GM13976 (cell line): ENCODE results near the gene LY6G5C.

Experiments
- DNase-seq: peaks from one replicate; pipeline ENCODE4 v3.0.0; 2012; ENCODE audit warnings: low spot score
- in situ Hi-C: fragments of 300-500 bp; cut with MboI; formaldehyde crosslinking; loops from one replicate; pipeline ENCODE4 v1.12.0; 2022; ENCODE audit warnings: low sequenced_read_pairs, mixed read lengths, inconsistent platforms; ENCODE audit not compliant: unreplicated experiment
- TF ChIP-seq, protein P1 (sequence below): IDR thresholded peaks from 2 replicates; pipeline ENCODE4 v1.5.1; 2012; ENCODE audit warnings: borderline replicate concordance, mild to moderate bottlenecking; ENCODE audit not compliant: insufficient read depth; ENCODE audit errors: extremely low read depth, missing control alignments, control extremely low read depth

The LY6G5C gene

GRCh38 chr6:31680226-31681134, at the start of gene LY6G5C:
LY6G5C (minus strand) TSS chr6:31681067; CDS start chr6:31680373, 694 bp downstream.
- DNase-seq: peak; percentile 86
- TF ChIP-seq, protein P1, sequence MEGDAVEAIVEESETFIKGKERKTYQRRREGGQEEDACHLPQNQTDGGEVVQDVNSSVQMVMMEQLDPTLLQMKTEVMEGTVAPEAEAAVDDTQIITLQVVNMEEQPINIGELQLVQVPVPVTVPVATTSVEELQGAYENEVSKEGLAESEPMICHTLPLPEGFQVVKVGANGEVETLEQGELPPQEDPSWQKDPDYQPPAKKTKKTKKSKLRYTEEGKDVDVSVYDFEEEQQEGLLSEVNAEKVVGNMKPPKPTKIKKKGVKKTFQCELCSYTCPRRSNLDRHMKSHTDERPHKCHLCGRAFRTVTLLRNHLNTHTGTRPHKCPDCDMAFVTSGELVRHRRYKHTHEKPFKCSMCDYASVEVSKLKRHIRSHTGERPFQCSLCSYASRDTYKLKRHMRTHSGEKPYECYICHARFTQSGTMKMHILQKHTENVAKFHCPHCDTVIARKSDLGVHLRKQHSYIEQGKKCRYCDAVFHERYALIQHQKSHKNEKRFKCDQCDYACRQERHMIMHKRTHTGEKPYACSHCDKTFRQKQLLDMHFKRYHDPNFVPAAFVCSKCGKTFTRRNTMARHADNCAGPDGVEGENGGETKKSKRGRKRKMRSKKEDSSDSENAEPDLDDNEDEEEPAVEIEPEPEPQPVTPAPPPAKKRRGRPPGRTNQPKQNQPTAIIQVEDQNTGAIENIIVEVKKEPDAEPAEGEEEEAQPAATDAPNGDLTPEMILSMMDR: peak; percentile 79
- in situ Hi-C loops: loop anchor here (10.0 kb wide), 1 partner anchor 274 kb away; the partner anchor contains the start of genes NELFE and SKIC2

GRCh38 chr6:31729979-31730630, 49.2 kb upstream of the LY6G5C start:
- in situ Hi-C loops: no loop called here
- peak; percentile 88 for DNase-seq
- TF ChIP-seq, protein P1: peak; percentile 12

DNA sequence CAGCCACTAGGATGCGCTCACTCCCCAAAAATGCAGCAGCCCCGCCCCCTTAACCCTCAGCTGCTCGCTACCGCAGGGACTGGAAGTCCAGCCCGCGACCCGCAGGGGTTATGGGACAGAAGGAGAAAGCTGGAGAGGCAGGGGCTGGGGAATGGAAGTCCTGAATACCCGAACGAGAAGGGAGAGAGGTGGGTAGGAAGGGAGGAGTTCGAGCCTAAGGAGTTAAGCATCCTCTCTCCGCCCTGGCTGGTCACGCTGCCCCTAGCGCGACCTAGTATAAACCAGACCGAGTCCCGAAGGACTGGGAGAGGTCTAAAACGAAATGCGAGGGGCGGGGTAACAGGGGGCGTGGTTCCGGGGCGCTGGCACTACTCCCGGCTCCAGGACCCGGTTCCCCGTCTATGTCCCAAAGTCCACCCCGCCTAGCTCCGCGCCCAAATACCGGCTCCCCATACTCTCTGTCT, 48.7 kb upstream of the LY6G5C start:
- in situ Hi-C loops: no loop called here
- DNase-seq: peak; percentile 86
- TF ChIP-seq, protein P1: peak; percentile 86

GRCh38 chr6:31728767-31729514, 48.1 kb upstream of the LY6G5C start, which contains the start of gene DDAH2:
DDAH2 (minus strand) TSS chr6:31729299; CDS start chr6:31729161, 138 bp downstream.
- TF ChIP-seq, protein P1: no peak
- in situ Hi-C loops: no loop called here
- no peak for DNase-seq

DNA sequence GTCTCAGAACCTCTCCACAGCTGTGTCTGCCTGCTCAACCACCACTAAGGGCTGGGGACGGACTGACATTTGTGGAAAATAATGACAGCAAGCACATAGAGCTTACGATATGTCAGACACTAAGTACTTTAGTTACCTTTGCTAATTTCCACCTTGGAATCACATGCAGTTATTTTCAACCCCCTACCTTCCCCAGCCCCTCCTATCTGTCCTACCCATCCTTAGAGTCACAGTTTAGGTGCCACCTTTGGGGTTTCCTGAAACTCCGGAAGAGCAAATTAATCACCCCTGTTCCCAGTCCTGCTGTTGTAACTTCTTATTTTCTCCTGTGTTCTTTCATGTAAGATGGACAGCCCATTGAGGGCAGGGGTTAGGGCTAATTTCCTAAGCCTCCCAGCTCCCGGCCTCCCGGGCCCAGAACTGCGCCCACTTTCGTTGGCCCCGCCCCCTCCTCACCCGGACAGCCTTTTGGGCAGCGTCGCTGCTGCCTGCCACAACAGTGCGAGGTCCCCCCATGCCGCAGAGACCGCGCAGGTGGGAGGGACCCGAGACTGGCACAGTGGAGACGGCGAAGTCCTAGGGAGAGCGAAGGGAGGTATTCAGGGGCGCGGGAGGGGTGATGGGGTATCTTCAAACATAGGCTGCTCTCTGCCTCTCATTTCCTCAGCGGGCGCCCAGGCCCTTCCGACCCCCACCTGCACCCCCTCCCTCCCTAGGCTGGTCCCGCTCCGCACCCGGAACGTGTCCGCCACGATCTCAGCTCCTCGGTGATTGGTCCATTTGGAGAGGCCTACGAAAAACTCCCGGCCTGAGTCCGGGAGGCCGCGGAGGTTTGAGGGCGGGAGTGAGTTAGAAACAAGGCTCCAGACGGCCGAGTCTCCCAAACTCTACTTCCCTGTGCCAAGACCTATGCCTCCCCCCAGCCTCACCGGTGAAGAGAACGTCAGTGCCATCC, 47.1 kb upstream of the LY6G5C start:
- DNase-seq: no peak
- TF ChIP-seq, protein P1: no peak
- in situ Hi-C loops: no loop called here
